ENCODE results near the gene ARHGAP6.

- TF ChIP-seq CTCF (IDR thresholded peaks at IDR 0.05) = no peak
- TF ChIP-seq EZH2 (IDR thresholded peaks at IDR 0.05) = no peak
- TF ChIP-seq EZH2phosphoT487 (IDR thresholded peaks at IDR 0.05) = no peak
Measured at GRCh38 chrX:11103751-11104150, 562.0 kb downstream of the ARHGAP6 start.

Measured in neural progenitor cell (in vitro differentiated cells).